ENCODE measurements around the gene CYTH1. TPM values are rescaled to one million over a fixed set of nuclear protein-coding genes. Genes with fewer than 3 reads are reported as not detected.

Gene CYTH1
- polyA plus RNA-seq, 1 experiment: 12.8 TPM

DNA sequence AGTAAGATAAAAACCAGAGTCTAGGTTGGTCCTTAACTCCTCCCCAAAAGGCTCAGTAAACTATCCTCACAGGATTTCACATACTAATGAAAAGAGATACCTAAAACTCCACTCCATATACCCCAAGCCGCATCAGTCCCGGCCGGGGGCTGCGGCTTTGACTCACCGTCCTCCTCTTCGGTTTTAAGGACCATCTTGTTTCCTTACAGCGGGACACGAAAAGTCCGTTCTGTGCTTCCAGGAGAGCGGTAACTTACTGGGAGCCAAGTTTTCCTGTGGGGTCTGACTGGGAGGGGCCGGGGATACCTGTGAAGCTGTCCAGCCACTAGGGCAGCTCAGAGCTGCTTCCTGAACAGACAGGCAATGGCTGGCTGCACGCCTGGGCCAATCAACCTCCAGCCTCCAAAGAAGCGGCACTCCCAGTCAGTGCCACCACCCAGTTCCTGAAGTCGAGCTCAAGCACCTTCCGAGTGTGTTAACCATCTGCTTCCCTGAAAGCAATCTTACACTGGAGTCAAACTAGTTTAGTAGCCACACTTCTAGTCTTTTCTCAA is 45.5 kb downstream of the CYTH1 start:
- no peak overlapping the region for H3K4me3 ChIP-seq (ENCODE audit: low read depth, low read length)
- CTCF ChIA-PET: interaction anchor here (1.0 to 1.2 kb wide), 3 partner anchors 11 to 28 kb away, joined by 3 read pairs; no protein-coding TSS in a partner anchor
- no peak for DNase-seq (ENCODE audit: low read depth)
- POLR2A ChIA-PET: interaction anchor here (0.7 kb wide), 1 partner anchor 20 kb away, joined by 5 read pairs; no protein-coding TSS in a partner anchor
- TF ChIP-seq, protein P1, sequence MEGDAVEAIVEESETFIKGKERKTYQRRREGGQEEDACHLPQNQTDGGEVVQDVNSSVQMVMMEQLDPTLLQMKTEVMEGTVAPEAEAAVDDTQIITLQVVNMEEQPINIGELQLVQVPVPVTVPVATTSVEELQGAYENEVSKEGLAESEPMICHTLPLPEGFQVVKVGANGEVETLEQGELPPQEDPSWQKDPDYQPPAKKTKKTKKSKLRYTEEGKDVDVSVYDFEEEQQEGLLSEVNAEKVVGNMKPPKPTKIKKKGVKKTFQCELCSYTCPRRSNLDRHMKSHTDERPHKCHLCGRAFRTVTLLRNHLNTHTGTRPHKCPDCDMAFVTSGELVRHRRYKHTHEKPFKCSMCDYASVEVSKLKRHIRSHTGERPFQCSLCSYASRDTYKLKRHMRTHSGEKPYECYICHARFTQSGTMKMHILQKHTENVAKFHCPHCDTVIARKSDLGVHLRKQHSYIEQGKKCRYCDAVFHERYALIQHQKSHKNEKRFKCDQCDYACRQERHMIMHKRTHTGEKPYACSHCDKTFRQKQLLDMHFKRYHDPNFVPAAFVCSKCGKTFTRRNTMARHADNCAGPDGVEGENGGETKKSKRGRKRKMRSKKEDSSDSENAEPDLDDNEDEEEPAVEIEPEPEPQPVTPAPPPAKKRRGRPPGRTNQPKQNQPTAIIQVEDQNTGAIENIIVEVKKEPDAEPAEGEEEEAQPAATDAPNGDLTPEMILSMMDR (IDR thresholded peaks at IDR 0.05; ENCODE audit: insufficient read depth, low read depth, low read length): no peak
- H3K27me3 ChIP-seq (ENCODE audit: control insufficient read depth, insufficient read depth, low read length): no peaks in the 10 kb centered on the region
- no peaks in the 10 kb centered on the region for H3K36me3 ChIP-seq (ENCODE audit: control insufficient read depth, insufficient read depth, low read length)

DNA sequence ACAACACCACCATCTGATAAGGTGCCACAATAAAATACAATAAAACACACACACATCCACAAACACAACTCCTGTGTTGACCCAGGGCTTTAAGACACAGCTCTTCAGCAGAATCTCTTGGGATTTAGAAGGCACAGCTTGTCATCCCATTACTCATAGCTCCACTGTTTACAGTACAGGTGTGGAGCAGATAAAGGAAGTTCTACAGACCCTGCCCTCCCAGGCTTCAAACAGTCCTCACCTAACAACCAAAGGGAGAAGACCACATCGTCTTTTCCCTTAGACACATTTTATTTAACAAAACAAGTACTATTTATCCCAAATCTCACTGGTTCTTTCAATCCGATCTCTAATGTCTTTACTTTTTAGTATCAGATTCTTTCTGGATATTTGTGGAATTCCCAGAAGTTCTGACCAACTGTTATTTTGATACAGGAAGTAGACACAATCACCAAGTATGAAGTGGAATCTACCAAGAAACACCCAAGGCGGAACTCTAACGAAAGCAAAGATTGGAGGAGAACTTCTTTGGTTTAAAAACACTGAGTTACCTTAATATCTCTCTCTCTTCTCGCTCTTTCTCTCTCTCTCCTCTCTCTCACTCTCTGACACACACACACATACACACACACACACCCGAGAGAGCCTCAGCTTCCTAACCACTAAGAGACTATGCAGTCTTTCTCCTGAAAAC is 46.1 kb downstream of the CYTH1 start:
- ChIA-PET POLR2A (no interaction called here), CTCF (interaction anchor here (1.2 kb wide), 2 partner anchors 11 to 27 kb away, joined by 3 read pairs; no protein-coding TSS in a partner anchor)
- Histone ChIP-seq H3K36me3 (ENCODE audit: control insufficient read depth, insufficient read depth, low read length) (no peaks in the 10 kb centered on the region), H3K4me3 (ENCODE audit: low read depth, low read length) (no peak overlapping the region), H3K27me3 (ENCODE audit: control insufficient read depth, insufficient read depth, low read length) (no peaks in the 10 kb centered on the region)
- DNase-seq (ENCODE audit: low read depth): no peak
- TF ChIP-seq, protein P1 (IDR thresholded peaks at IDR 0.05; ENCODE audit: insufficient read depth, low read depth, low read length): no peak

DNA sequence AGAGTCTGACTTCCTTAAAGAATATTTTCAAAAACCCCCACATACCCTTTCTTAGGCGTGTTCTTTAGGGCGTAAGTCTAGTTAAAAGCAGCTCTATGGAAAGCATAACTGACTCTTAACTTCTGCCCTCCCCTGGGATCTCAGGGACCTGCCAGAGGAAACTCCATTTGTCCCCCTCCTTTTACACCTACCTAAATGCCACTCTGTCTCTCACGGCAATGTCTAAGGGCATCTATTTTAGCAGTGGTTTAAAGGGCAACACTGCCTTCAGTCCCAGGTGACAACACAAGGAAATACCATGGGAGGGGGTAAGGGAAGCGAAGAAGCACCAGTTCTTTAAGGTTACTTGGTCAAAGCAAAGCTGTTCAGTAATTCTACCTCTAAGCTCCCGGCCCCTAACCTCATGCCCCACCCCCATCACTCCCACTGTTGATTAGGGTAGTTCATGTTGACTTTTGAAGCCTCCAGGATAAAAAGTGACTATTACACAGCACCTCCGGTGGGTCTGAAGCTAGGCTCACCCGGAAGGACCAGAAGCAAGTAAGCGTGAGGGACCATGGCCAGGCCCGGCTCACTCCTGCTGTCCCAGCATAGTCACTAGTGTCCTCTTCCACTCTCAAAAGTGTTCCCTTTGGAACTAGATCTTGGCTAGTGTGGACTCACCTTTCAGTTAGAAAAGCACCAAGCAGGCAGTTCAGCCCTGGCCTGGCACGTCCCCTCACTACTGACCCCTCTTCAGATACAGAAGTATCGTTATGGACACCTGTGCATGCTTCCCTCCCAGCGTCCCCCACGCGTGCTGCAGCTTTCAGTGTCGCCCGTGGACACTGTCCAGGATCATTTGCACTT is 47.1 kb downstream of the CYTH1 start:
- Histone ChIP-seq H3K4me3 (ENCODE audit: low read depth, low read length) (no peak overlapping the region), H3K27me3 (ENCODE audit: control insufficient read depth, insufficient read depth, low read length) (no peaks in the 10 kb centered on the region), H3K36me3 (ENCODE audit: control insufficient read depth, insufficient read depth, low read length) (no peaks in the 10 kb centered on the region)
- TF ChIP-seq, protein P1 (IDR thresholded peaks at IDR 0.05; ENCODE audit: insufficient read depth, low read depth, low read length): no peak
- CTCF ChIA-PET: interaction anchor here (1.2 kb wide), 1 partner anchor 26 kb away, joined by 3 read pairs; no protein-coding TSS in a partner anchor
- no peak for DNase-seq (ENCODE audit: low read depth)
- POLR2A ChIA-PET: no interaction called here

DNA sequence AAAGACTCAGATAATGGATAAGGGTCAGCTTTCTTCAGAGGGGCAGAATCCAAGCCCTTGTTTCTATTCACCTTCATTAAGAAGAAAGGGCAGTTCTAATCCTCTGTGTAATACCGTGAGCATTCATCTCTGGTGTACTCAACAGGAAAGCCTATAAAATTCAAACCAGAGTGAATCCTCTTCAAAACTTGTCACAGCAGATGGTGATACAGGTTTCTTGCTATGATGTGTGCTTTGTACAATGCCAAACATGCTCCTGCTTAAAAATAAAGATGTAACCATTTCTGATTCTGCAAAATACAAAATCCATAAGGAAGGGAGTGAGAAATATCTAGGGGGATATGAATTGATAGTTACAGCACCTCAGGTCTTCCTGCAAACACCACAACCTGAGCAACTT is 49.7 kb downstream of the CYTH1 start:
- ChIA-PET CTCF (interaction anchor here (1.0 kb wide), 1 partner anchor 23 kb away, joined by 3 read pairs; no protein-coding TSS in a partner anchor), POLR2A (no interaction called here)

More for the DNA sequence above, 49.7 kb downstream of the CYTH1 start:
- Histone ChIP-seq H3K36me3 (ENCODE audit: control insufficient read depth, insufficient read depth, low read length) (no peaks in the 10 kb centered on the region), H3K27me3 (ENCODE audit: control insufficient read depth, insufficient read depth, low read length) (no peaks in the 10 kb centered on the region), H3K4me3 (ENCODE audit: low read depth, low read length) (no peak overlapping the region)
- DNase-seq (ENCODE audit: low read depth): no peak
- TF ChIP-seq, protein P1 (IDR thresholded peaks at IDR 0.05; ENCODE audit: insufficient read depth, low read depth, low read length): no peak
